ENCODE data around the gene ALG6. TPM values are rescaled to one million over a fixed set of nuclear protein-coding genes. Genes with fewer than 3 reads are reported as not detected.

The ALG6 gene
- total and polyA plus RNA-seq, 2 of the 13 experiments (the other 11 are each of a cell fraction or from before 2014, with no cell fraction given), result 6.8 to 8.1 TPM

- no peak for TF ChIP-seq USF2 (IDR thresholded peaks at IDR 0.05; ENCODE audit: low read depth, low read length)
- TF ChIP-seq USF2 (CRISPR knock-in tag; IDR thresholded peaks at IDR 0.05; ENCODE audit: borderline replicate concordance), result no peak
- no peak for TF ChIP-seq DRAP1 (CRISPR knock-in tag; IDR thresholded peaks at IDR 0.05)
- no peak for TF ChIP-seq HOXA9 (CRISPR knock-in tag; IDR thresholded peaks at IDR 0.05; ENCODE audit: borderline replicate concordance)
- peak; percentile 49 for TF ChIP-seq PITX1 (CRISPR knock-in tag; IDR thresholded peaks at IDR 0.05)
- no peak for TF ChIP-seq ZNF792 (CRISPR knock-in tag; IDR thresholded peaks at IDR 0.05)
- no peak for TF ChIP-seq SIX1 (CRISPR knock-in tag; IDR thresholded peaks at IDR 0.05; ENCODE audit: borderline replicate concordance)
- no peak for TF ChIP-seq PCBP2 (optimal IDR thresholded peaks at IDR 0.05; ENCODE audit: low read depth, low read length, poor library complexity, severe bottlenecking)
- TF ChIP-seq ZNF383 (CRISPR knock-in tag; IDR thresholded peaks at IDR 0.05; ENCODE audit: borderline replicate concordance), result no peak
- TF ChIP-seq ZNF546 (CRISPR knock-in tag; conservative IDR thresholded peaks at IDR 0.05), result 0 out of 2 replicates have a peak, but pooled peaks have one; percentile 71
- TF ChIP-seq ZNF34 (CRISPR knock-in tag; IDR thresholded peaks at IDR 0.05; ENCODE audit: borderline replicate concordance), result no peak; the same call in 1 of the 2 replicates
- TF ChIP-seq PRDM15 (CRISPR knock-in tag; IDR thresholded peaks at IDR 0.05), result no peak; the same call in 1 of the 2 replicates
- no peak for TF ChIP-seq HBP1 (CRISPR knock-in tag; IDR thresholded peaks at IDR 0.05; ENCODE audit: low read depth)
- TF ChIP-seq ZFY (CRISPR knock-in tag; IDR thresholded peaks at IDR 0.05), result peak; percentile 92
- no peak for TF ChIP-seq KLF9 (CRISPR knock-in tag; IDR thresholded peaks at IDR 0.05; ENCODE audit: low read depth)
- no peak for TF ChIP-seq RBM22 (optimal IDR thresholded peaks at IDR 0.05; ENCODE audit: low read length)
- no peak for TF ChIP-seq TEAD3 (CRISPR knock-in tag; optimal IDR thresholded peaks at IDR 0.05; ENCODE audit: borderline replicate concordance)
- TF ChIP-seq HNRNPLL (IDR thresholded peaks at IDR 0.05; ENCODE audit: low read depth, low read length, poor library complexity, severe bottlenecking), result peak; percentile 51
- no peak; the same call in 1 of the 2 replicates for TF ChIP-seq ZNF703 (CRISPR knock-in tag; IDR thresholded peaks at IDR 0.05; ENCODE audit: borderline replicate concordance)
- peak; percentile 28; the same call in 1 of the 2 replicates for TF ChIP-seq ESRRA (CRISPR knock-in tag; IDR thresholded peaks at IDR 0.05; ENCODE audit: low read depth)
- no peak for TF ChIP-seq CEBPG (CRISPR knock-in tag; IDR thresholded peaks at IDR 0.05)
- TF ChIP-seq SSRP1 (CRISPR knock-in tag; IDR thresholded peaks at IDR 0.05), result no peak
These were observed at the start of gene ALG6 (continued) for GRCh38 chr1:63367215-63368103.
